ENCODE measurements around the gene ARAP2.

The ARAP2 gene

GRCh38 chr4:36267486-36268268 lies 23.4 kb upstream of the ARAP2 start:
- DNase-seq (ENCODE audit: low read depth in 1 of 2, low spot score in 1 of 2) = no peak

GRCh38 chr4:36264207-36264826 lies 20.0 kb upstream of the ARAP2 start:
- no peak for DNase-seq (ENCODE audit: low read depth in 1 of 2, low spot score in 1 of 2)

GRCh38 chr4:36260731-36261130 lies 16.4 kb upstream of the ARAP2 start:
- DNase-seq (ENCODE audit: low read depth in 1 of 2, low spot score in 1 of 2) = no peak

- DNase-seq (ENCODE audit: low read depth in 1 of 2, low spot score in 1 of 2) = no peak
Observed at GRCh38 chr4:36256398-36256891, 12.1 kb upstream of the ARAP2 start.

GRCh38 chr4:36255577-36255976 lies 11.3 kb upstream of the ARAP2 start:
- DNase-seq (ENCODE audit: low read depth in 1 of 2, low spot score in 1 of 2) = peak in 1 of 2 donors; percentile 27

- DNase-seq (ENCODE audit: low read depth in 1 of 2, low spot score in 1 of 2) = no peak
Observed at GRCh38 chr4:36254371-36254770, 10.1 kb upstream of the ARAP2 start.

- no peak for DNase-seq (ENCODE audit: low read depth in 1 of 2, low spot score in 1 of 2)
Observed at GRCh38 chr4:36251983-36252382, 7.7 kb upstream of the ARAP2 start.

- no peak for DNase-seq (ENCODE audit: low read depth in 1 of 2, low spot score in 1 of 2)
Observed at GRCh38 chr4:36249610-36250009, 5.3 kb upstream of the ARAP2 start.

GRCh38 chr4:36243355-36244256 lies 708 bp downstream of the ARAP2 start:
- peak; percentile 25 to 33 for DNase-seq (ENCODE audit: low read depth in 1 of 2, low spot score in 1 of 2)

- no peak for DNase-seq (ENCODE audit: low read depth in 1 of 2, low spot score in 1 of 2)
Observed at GRCh38 chr4:36242629-36243354, 1.5 kb downstream of the ARAP2 start.

GRCh38 chr4:36241771-36242170 lies 2.5 kb downstream of the ARAP2 start:
- no peak for DNase-seq (ENCODE audit: low read depth in 1 of 2, low spot score in 1 of 2)

GRCh38 chr4:36237366-36238313 lies 6.7 kb downstream of the ARAP2 start:
- DNase-seq (ENCODE audit: low read depth in 1 of 2, low spot score in 1 of 2) = no peak

GRCh38 chr4:36236159-36236558 lies 8.2 kb downstream of the ARAP2 start:
- DNase-seq (ENCODE audit: low read depth in 1 of 2, low spot score in 1 of 2) = no peak

- DNase-seq (ENCODE audit: low read depth in 1 of 2, low spot score in 1 of 2) = no peak
Observed at GRCh38 chr4:36235306-36235705, 9.0 kb downstream of the ARAP2 start.

- no peak for DNase-seq (ENCODE audit: low read depth in 1 of 2, low spot score in 1 of 2)
Observed at GRCh38 chr4:36233567-36234266, 10.6 kb downstream of the ARAP2 start.

- DNase-seq (ENCODE audit: low read depth in 1 of 2, low spot score in 1 of 2) = no peak
Observed at GRCh38 chr4:36230534-36230933, 13.8 kb downstream of the ARAP2 start.

- DNase-seq (ENCODE audit: low read depth in 1 of 2, low spot score in 1 of 2) = no peak
Observed at GRCh38 chr4:36227913-36228312, 16.4 kb downstream of the ARAP2 start.

- no peak for DNase-seq (ENCODE audit: low read depth in 1 of 2, low spot score in 1 of 2)
Observed at GRCh38 chr4:36226430-36227227, 17.7 kb downstream of the ARAP2 start.

Measured in stimulated activated CD4-positive, alpha-beta T cell treated with anti-CD3 and anti-CD28 coated beads, Interleukin-15, amount 100 ng/mL, for 1 hour (primary cell).